Measurements from ENCODE around the gene TGFA.

The TGFA gene

DNA sequence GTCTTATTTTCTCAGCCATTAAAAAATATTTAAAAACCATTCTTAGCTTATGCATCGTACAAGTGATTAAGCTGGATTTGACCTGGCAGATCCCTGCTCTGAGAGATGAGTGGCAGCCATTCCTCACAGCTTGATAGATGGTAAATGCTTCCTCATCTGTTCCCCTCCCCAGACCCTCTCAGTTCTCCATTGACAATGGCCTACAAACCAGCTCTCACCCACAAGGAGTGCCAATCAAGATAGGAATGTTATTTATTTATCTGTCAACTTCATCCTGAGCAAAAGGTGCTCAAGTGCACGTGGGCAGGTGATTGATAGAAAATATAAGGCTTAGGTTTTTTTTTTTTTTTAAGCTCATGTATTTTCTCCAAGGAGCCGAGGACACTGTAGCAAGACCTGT lies 153.1 kb downstream of the TGFA start:
- no peak for TF ChIP-seq EZH2 (IDR thresholded peaks at IDR 0.05; ENCODE audit: borderline replicate concordance, low read length)
- TF ChIP-seq, protein P1, sequence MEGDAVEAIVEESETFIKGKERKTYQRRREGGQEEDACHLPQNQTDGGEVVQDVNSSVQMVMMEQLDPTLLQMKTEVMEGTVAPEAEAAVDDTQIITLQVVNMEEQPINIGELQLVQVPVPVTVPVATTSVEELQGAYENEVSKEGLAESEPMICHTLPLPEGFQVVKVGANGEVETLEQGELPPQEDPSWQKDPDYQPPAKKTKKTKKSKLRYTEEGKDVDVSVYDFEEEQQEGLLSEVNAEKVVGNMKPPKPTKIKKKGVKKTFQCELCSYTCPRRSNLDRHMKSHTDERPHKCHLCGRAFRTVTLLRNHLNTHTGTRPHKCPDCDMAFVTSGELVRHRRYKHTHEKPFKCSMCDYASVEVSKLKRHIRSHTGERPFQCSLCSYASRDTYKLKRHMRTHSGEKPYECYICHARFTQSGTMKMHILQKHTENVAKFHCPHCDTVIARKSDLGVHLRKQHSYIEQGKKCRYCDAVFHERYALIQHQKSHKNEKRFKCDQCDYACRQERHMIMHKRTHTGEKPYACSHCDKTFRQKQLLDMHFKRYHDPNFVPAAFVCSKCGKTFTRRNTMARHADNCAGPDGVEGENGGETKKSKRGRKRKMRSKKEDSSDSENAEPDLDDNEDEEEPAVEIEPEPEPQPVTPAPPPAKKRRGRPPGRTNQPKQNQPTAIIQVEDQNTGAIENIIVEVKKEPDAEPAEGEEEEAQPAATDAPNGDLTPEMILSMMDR (IDR thresholded peaks at IDR 0.05; ENCODE audit: low read length): no peak
- Histone ChIP-seq H3K4me1 (ENCODE audit: insufficient read depth, low read length, severe bottlenecking) (peaks cover 6% of the 10 kb centered on the region), H2AFZ (ENCODE audit: low read length) (no peak overlapping the region), H4K20me1 (ENCODE audit: insufficient read depth, low read length) (no peaks in the 10 kb centered on the region), H3K27ac (ENCODE audit: low read depth, low read length, poor library complexity, severe bottlenecking) (no peak overlapping the region), H3K79me2 (ENCODE audit: insufficient read depth, low read length) (no peaks in the 10 kb centered on the region), H3K9ac (ENCODE audit: low read length) (no peak overlapping the region), H3K4me2 (ENCODE audit: low read length) (no peak overlapping the region), H3K9me3 (ENCODE audit: low read length) (no peaks in the 10 kb centered on the region), H3F3A (ENCODE audit: insufficient read depth, low read length) (no peaks in the 10 kb centered on the region), H3K9me2 (ENCODE audit: low read depth, low read length) (no peaks in the 10 kb centered on the region), H3K36me3 (ENCODE audit: insufficient read depth, low read length) (no peaks in the 10 kb centered on the region), H3K4me3 (ENCODE audit: low read depth, low read length, poor library complexity, severe bottlenecking) (no peak overlapping the region), H3K27me3 (ENCODE audit: insufficient read depth, low read length) (no peaks in the 10 kb centered on the region)

DNA sequence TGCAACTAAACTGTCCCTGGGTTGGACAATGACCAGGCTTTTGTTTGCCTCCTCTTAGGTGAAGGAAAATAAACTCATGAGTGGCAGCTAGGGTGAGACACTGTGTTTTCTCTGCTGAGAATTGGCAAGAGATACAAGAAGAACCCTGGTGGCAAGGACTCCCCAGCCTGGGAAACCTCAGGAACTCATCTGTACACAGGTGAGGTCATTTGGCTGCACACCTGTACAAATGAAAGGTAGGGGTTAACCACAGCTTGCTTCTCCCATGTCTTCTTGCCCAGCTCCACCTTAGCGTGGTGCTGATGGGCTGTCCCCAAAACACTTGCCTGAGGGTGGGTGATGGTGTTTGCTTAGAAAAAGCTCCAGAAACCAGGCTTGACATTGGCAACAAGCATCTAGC lies 154.6 kb downstream of the TGFA start:
- Histone ChIP-seq H3K4me2 (ENCODE audit: low read length) (no peak overlapping the region), H3K4me1 (ENCODE audit: insufficient read depth, low read length, severe bottlenecking) (peaks cover 6% of the 10 kb centered on the region)
- TF ChIP-seq, protein P1 (IDR thresholded peaks at IDR 0.05; ENCODE audit: low read length): no peak
- TF ChIP-seq EZH2 (IDR thresholded peaks at IDR 0.05; ENCODE audit: borderline replicate concordance, low read length): no peak

More for the DNA sequence above, 154.6 kb downstream of the TGFA start:
- Histone ChIP-seq H3K9me3 (ENCODE audit: low read length) (no peaks in the 10 kb centered on the region), H2AFZ (ENCODE audit: low read length) (no peak overlapping the region), H3K79me2 (ENCODE audit: insufficient read depth, low read length) (no peaks in the 10 kb centered on the region), H3K9ac (ENCODE audit: low read length) (no peak overlapping the region), H3K4me3 (ENCODE audit: low read depth, low read length, poor library complexity, severe bottlenecking) (no peak overlapping the region), H4K20me1 (ENCODE audit: insufficient read depth, low read length) (no peaks in the 10 kb centered on the region), H3F3A (ENCODE audit: insufficient read depth, low read length) (no peaks in the 10 kb centered on the region), H3K9me2 (ENCODE audit: low read depth, low read length) (no peaks in the 10 kb centered on the region), H3K36me3 (ENCODE audit: insufficient read depth, low read length) (no peaks in the 10 kb centered on the region), H3K27me3 (ENCODE audit: insufficient read depth, low read length) (no peaks in the 10 kb centered on the region), H3K27ac (ENCODE audit: low read depth, low read length, poor library complexity, severe bottlenecking) (no peak overlapping the region)

All from OCI-LY1 (cell line).